SK-MEL-5 (cell line): ENCODE data around the gene CARD9. TPM values are rescaled to one million over a fixed set of nuclear protein-coding genes. Genes with fewer than 3 reads are reported as not detected.

Experiments
- DNase-seq: peaks from one replicate; pipeline ENCODE4 v3.0.0-alpha.2; 2016; ENCODE audit warnings: low read depth, low spot score
- in situ Hi-C: cut with HindIII; loops from 2 replicates; pipeline ENCODE4 v1.10.0; 2016; ENCODE audit warnings: low sequenced_read_pairs, high pct_unique_total_duplicates, low pct_unique_long_range_greater_than_20kb
- total RNA-seq: library from RNA; depleted of rRNA; stranded (reverse); fragments of >200 nt; shearing (Covaris generic); gene quantifications from 2 replicates; pipeline ENCODE4 v1.2.3, GENCODE V29; 2014

CARD9 gene
- total RNA-seq, 1 experiment from 2014 or later = not detected

DNA sequence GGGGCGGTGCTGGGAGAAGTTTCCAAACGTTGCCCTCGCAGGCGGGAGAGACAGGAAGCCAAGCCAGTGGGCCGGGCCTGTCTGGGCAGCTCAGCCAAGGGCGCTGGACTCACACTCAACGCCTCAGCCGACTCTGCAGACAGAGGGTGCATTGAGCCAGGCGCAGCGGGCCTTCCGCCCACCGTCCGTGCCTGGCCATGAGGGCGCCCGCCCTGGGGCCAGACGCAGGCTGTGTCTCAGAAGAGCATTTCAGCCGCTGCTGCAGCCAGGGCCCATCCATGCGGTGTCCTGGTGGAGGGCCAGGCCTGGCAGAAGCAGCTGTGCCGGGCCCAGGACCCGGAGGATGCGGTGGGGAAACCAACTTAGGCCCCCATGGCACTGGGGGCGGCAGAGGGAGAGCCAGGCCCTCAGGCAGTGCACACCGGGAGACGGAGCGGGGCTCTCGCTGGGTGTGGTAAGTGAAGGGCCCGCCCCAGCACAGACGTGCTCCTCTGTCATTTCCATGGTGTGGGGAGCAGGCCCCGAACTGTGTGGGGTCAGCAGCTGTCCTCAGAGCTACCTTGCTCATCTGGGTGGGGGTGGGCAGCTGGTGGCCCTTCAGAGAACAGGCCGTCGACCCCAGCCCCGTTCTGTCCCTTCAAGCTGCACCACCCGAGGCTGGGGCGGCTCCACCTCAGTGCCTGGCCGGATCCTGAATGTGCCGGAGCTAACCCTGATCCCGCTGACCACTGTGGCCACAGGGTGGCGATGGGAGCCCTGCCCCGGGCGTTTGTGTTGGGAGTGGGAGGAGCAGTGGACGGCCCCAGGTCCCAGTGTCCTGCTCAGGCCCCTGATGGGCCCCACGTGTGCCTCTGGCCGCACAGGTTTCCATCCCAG lies 27.9 kb downstream of the CARD9 start:
- in situ Hi-C loops = no loop called here
- peak; percentile 91 for DNase-seq

DNA sequence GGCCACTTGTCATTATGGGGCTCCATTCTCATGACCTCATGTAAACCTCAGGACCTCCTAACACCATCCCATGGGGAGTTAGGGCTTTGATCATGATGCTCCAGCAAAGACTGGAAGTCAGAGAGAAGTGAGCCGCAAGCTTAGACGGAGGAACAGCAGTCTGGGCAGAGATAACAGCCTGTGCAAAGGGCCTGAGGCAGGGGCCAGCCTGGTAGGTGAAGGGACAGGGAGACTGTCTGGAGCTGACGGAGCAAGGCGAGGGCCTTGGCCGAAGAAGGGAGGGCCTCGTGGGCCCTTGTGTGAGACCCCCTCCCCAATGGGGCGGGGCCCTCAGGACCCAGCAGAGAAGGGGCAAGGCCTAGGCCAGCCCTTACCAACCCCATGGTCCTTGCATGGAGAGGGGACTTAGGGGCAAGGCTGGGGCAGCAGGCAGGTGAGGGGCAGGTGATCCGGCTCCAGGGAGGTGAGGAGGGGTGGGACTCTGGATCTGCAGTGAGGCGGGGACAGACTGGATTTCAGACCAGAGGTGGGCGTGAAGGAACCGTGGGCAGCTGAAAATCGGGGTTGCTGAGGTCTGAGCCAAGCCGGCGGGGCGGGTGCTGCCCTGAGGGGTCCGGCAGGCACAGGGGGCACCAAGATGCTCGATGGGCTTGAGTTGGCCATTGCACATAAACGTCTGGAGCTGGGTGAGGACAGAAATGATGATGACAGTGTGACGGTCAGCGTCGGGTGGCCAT lies 28.8 kb downstream of the CARD9 start:
- no peak for DNase-seq
- in situ Hi-C loops = no loop called here

DNA sequence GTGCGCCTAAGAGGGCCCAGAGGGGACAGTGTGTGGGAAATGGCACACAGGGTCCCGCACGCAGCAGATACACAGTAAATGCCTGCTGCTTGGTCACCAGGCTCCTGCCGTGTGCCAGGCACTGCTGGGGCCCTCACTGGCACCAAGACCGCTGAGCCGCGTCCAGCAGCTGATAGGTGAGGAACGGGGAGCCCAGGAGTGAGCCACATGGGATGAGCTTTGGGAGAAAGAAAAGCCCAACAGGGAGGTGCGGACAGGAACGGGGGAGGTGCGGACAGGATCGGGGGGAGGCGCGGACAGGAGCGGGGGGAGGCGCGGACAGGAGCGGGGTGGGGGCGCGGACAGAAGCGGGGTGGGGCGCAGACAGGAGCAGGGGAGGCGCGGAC lies 29.6 kb downstream of the CARD9 start:
- no peak for DNase-seq
- in situ Hi-C loops = no loop called here

DNA sequence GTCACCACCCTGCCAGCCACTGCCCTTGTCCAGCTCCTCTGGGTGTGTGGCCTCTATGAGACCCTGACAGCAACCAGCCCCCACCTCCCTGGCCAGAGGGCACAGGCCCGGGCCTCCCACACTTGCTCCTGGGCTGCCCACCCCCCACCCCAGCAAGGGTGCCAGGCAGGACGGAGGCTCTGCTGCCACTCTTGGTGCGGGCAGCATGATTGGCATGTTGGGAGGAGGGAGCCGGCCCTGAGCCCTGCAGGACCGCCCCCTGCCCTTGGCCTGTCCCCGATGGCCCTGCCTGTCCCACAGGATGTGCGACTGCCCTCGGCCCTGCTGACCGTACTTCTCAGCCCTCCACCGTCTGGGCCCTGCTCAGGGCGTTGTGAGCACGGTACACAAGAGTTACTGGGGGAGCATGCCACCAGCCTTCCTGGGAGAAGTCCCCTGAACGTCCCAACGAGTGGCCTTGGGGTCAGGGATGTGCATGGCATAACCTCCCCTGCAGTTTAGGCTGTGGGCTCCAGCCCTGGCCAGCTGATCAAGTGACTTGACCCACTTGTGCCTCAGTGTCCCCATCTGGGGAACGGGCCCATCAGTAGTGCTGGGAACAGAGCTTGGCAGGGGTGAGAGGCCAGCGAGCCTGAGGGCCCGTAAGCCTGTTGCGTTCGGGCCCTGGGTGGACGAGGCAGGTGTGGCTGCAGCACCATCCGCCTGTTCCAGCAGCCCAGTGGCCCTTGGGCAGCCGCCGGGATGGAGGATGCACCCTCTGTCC lies 30.2 kb downstream of the CARD9 start:
- in situ Hi-C loops = no loop called here

DNA sequence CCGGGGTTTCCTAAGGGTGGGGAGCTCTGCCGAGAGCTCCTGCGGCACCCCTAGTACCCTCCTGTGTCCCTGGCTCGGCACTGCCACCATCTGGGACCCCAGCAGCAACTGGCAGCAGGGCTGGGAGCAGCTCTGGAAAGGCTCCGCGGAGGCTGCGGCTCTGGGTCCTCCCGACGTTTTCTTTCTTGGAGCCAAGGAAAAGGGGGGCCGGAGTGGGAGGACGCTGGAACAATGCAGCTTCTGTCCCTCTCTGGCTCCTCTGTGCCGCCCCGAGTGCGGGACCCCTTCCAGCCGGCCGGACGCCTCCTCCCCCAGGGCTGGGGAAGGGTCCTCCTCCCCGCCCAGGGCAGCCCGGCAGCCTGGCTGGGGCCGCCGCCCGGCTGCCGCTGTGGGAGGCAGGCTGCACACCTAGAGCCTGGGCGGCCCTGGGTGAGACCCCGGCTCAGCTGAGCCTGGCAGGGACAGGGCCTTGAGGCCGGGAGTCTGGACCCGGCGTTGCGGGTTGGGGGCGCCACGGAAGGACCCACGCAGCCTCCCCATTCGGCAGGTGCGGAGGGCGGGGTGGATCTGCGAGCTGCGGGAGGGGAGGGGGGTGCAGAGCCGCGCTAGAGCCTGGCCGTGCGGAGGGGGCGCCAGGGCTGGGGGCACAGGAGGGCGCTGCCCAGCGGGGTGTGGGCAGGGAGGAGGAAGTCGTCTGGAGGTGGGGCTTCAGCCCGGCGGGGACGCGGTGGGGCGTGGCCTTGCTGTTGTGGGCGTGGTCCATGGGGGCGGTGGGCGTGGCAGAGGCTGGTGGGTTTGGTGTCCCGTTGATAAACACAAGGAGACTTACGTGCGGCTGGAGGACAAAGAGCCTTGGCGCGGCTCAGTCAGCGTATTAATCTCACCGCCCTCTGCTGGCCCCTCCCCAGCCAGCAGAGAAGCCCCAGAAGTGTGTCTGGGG lies 31.0 kb downstream of the CARD9 start:
- DNase-seq = peak; percentile 77
- in situ Hi-C loops = no loop called here

More for the DNA sequence above, 30.2 kb downstream of the CARD9 start:
- DNase-seq = no peak

DNA sequence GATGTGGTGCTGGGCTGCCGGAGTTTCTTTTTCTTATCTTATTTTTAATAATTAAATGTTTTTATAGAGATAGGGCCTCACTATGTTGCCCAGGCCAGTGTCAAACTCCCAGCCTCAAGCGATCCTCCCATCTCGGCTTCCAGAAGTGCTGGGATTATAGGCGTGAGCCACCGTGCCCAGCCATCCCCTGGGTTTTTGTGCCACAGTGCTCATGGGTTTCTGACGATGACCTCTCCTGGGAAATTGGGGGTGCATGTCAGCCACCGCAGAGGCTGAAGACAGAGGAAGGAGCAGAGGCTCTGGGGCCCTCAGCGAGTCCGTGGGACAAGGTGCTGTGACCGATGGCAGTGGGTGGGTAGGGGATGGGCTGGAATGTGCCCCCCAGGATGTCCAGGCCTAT lies 31.7 kb downstream of the CARD9 start:
- in situ Hi-C loops = no loop called here
- no peak for DNase-seq

DNA sequence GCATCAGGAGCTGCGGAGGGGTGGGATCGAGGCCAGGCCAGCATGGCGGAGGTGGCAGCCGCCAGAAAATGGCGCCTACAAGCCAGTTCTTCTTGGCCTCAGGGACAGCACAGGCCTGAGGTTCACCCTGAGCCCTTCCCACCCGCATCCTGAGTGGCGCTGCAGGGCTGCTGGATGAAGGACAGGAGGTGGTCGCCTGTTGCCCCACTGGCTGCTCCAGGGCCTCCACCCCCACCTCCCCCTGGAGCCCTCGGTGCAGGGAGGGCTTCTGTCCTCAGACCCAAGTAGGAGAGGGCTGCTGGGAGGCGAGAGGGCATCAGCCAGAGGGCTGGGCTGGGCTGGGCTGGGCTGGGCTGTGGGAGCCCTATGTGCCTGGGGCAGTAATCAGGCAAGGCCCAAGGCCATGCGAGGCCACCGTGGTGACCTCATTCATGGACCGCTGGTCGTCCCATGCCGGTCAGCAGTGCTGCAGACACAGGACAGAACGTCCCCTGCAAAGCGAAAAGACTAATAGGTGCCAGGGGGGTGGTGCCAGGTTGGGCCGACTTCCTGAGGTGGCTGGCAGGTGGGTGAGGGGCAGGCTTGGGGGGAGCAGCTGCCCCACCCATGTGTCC lies 32.3 kb downstream of the CARD9 start:
- in situ Hi-C loops = no loop called here
- no peak for DNase-seq

DNA sequence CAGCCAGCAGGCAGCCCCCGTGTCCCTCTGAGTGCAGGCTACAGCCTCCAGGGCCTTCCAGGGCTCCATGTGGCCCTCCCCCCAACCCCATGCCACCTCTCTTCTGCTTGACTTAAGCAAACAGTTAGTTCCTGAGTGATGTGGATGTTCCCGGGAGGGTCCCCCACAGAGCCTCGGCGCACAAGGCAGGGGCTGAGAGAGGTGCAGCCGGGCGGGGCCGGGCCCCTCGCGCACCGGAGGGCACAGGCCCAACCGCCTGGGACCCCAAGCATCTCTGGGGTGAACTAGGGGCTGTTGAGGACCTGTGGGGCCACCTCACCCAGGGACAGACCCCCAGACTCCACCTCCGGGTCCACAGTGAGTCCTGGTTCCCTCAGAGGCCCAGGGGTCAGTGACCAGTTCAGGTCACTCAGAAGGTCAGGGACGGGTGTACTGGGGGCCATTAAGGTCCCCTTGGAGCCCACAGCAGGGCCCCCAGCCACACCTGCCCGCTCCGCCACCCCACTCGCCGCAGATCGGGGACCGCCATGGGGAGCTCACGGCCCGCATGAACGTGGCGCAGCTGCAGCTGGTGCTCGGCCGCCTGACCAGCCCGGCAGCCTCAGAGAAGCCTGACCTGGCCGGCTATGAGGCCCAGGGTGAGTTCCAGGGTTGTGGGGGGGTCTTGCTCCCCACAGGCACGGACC lies 33.0 kb downstream of the CARD9 start:
- in situ Hi-C loops = no loop called here

DNA sequence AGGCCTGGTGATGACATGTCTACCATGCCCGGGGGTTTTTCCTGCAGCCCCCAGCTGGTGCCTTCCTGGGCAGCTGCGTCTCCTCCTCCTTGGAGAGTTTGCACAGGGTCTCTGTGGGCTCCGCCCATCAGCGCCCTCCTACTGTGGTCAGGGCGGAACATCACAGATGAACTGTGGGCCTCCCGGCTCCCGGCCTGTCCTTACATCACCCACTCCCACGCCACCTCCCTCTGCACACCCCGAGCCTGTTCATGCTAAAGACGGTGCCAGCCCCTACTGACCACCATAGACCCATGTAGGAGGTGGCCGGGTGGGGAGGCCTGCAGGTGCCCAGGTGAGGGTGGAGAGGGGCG lies 33.5 kb downstream of the CARD9 start:
- in situ Hi-C loops = no loop called here

More for the DNA sequence above, 33.0 kb downstream of the CARD9 start:
- DNase-seq = no peak

DNA sequence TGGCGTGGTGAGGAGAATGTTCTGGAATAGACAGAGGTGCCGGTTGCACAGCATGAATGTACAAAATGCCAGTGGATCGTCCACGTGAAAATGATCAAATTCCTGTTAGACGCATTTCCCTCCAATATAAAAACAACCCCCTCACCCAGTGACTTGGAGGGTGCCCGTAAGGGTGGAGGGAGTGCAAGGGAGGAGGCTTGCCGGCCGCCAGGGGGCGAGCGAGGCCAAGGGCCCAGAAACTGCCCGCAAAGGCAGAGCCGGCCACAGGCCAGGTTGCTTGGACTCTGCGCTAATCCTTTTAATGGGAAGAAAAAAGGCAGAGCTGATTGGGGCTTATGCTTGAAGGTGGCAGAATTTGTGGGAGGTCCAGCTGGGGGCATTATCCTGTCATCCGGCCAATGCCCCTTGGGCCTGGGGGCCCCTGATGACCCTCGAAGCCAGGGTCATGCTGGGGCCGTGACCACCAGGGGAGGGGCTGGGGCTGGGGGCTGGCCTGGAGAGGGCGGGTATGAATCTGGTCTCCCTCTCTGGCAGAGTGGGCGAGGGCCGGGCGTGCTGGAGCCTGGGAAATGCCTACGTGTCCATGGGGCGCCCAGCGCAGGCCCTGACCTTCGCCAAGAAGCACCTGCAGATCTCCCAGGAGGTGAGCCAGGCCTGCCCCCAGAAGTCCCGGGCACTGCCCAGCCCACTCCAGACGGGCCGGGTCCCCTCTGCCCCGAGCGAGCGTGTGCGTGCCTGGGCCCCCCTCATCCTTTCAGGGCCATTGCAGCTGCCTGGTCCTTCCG lies 34.1 kb downstream of the CARD9 start:
- peak; percentile 77 for DNase-seq
- in situ Hi-C loops = no loop called here

More for the DNA sequence above, 33.5 kb downstream of the CARD9 start:
- no peak for DNase-seq

DNA sequence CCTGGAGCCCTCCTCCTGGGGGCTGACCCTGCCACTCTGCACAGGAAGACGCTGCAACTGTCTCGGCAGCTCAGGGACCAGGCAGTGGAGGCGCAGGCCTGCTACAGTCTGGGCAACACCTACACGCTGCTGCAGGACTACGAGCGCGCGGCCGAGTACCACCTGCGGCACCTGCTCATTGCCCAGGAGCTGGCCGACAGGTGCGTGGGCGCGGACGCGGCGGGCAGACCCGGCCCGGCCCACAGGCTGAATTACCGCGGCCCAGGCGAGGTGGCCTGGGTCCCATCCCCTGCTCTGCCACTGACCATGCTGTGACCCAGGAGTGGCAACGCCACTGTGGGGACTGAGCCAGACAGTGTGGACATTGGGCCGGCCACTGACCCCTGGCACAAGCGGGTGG lies 35.0 kb downstream of the CARD9 start:
- DNase-seq = no peak
- in situ Hi-C loops = no loop called here

DNA sequence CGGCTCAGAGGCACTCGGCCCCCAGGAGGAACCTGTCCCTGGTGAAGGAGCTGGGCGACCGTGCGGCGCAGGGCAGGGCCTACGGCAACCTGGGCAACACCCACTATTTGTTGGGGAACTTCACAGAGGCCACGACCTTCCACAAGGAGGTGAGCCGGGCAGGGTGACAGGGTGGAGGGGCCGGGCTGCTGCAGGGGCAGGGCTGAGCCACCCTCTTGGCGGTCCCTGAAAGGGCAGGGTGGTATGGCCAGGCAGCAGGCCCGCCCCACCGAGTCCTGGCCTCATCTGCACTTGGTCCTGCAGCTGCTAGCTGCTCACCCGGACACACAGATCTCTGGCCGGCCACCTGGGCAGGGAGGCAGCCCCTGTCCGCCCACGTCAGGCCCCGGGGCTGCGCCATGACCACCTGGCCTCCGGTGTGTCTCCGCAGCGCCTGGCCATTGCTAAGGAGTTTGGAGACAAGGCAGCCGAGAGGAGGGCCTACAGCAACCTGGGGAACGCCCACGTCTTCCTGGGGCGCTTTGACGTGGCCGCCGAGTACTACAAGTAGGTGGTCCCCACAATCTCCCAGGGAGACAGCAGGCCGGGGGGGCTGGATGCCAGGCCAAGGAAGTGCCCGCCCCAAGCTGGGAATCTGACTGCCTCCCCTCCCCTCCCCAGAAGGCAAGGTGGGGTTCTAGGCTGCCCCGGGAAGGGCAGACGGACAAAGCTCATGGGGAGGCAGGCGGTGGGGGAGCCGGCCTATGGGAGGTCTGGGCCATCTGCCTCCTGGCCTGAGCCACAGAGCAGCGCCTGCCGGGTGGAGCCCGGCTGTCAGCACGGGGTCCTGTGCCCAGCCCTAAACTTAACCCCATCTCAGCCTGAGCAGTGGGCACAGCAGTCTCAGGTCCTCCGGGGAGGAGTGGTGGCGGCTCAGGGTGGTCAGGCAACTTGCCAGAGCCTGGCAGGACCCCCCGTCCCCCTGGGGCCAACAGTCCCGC lies 35.8 kb downstream of the CARD9 start:
- DNase-seq = no peak
- in situ Hi-C loops = no loop called here

DNA sequence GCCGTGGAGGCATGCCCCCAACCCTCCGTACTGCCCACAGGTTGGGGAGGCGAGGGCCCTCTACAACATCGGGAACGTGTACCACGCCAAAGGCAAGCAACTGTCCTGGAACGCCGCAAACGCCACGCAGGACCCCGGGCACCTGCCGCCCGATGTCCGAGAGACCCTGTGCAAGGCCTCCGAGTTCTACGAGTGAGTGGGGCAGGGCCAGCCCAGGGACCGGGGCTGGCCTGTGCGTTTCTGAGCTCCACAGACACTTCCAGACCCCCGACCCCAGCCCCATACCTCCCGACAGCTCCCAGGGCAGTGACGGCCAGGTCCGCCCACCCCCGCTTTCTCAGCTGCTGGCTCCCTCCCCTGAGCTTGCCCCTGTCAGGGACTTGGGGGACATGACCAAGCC lies 36.6 kb downstream of the CARD9 start:
- in situ Hi-C loops = no loop called here
- DNase-seq = no peak

DNA sequence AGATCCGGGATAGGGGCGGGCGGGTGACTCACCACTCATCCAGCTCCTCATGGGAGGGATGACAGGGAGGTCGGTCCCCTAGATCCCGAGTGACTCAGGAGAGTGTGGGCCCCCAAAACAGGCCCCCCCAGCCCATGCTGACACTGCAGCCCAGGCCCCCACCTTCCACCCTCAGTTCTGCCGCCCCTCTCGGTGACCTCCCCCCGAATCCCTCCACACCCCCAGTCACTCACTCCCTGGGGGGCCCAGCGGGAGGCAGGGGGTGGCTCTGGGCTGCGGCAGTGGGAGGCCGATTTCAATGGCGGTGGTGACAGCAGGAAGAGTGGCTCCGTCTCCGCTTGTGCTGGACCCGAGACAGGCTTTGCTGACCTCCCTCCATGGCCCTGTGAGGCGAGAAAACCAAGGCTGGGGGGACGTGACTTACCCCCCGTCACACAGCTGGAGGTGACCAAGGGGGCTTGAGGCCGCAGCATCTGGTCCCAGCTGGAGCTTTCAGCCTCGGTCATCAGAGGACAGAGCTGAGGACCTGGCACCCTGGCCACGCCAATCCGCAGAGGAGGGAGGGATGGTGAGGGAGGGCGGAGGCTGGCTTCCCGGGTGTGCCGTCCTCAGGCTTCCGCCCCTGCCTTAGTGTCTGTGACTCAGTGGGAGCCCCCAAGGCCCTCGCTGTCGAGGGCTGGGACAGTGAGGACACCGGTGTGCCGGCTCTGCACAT lies 37.2 kb downstream of the CARD9 start:
- no peak for DNase-seq
- in situ Hi-C loops = no loop called here
